WI38 (cell line): ENCODE results near the gene CDK15.
"Not testable (repeated sequence)": the region's sequence is repeated elsewhere in the genome, so short reads cannot be mapped to it uniquely, and the experiment has no call there.

Experiments
- H3K4me3 ChIP-seq: 2 replicates; pipeline ENCODE4 v1.5.1; 2011; ENCODE audit warnings: low read depth, mild to moderate bottlenecking, control low read depth, low read length
- TF ChIP-seq, protein P1 (sequence below): IDR thresholded peaks from 2 replicates; pipeline ENCODE4 v1.5.1; 2012; ENCODE audit warnings: low read depth, mild to moderate bottlenecking, control low read depth, low read length

The CDK15 gene

GRCh38 chr2:201806442-201807170, at the start of gene CDK15:
Gene CDK15 (plus strand): TSS chr2:201806537. CDS start chr2:201806665, 128 bp downstream.
- TF ChIP-seq, protein P1, sequence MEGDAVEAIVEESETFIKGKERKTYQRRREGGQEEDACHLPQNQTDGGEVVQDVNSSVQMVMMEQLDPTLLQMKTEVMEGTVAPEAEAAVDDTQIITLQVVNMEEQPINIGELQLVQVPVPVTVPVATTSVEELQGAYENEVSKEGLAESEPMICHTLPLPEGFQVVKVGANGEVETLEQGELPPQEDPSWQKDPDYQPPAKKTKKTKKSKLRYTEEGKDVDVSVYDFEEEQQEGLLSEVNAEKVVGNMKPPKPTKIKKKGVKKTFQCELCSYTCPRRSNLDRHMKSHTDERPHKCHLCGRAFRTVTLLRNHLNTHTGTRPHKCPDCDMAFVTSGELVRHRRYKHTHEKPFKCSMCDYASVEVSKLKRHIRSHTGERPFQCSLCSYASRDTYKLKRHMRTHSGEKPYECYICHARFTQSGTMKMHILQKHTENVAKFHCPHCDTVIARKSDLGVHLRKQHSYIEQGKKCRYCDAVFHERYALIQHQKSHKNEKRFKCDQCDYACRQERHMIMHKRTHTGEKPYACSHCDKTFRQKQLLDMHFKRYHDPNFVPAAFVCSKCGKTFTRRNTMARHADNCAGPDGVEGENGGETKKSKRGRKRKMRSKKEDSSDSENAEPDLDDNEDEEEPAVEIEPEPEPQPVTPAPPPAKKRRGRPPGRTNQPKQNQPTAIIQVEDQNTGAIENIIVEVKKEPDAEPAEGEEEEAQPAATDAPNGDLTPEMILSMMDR = no peak
- peak within 1 kb of the TSS; percentile 55 for H3K4me3 ChIP-seq

DNA sequence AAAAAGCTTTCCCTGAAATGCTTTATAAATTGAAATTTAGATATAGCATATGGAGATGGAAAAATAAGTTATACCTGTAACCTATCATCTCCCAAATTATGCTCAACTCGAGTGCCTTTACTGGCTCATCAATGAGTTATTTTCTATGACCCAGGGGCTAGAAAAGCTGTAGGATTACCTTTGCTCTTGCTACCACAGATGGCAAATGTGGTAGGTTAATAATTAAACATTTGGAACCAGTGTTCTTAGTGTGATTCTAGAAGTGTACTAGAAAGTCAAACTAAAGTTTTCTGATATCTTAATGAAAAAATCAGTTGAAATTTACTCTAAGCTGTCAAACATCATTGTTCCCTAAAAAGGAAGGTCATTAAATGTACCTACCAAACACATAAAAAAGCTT, 48.1 kb upstream of the CDK15 start:
- H3K4me3 ChIP-seq = no peak overlapping the region
- TF ChIP-seq, protein P1 = no peak

GRCh38 chr2:201758873-201759272, 47.5 kb upstream of the CDK15 start:
- no peak overlapping the region for H3K4me3 ChIP-seq

GRCh38 chr2:201759567-201759966, 46.8 kb upstream of the CDK15 start:
- H3K4me3 ChIP-seq = no peak overlapping the region
- TF ChIP-seq, protein P1 = no peak

More at GRCh38 chr2:201758873-201759272, 47.5 kb upstream of the CDK15 start:
- TF ChIP-seq, protein P1 = no peak

DNA sequence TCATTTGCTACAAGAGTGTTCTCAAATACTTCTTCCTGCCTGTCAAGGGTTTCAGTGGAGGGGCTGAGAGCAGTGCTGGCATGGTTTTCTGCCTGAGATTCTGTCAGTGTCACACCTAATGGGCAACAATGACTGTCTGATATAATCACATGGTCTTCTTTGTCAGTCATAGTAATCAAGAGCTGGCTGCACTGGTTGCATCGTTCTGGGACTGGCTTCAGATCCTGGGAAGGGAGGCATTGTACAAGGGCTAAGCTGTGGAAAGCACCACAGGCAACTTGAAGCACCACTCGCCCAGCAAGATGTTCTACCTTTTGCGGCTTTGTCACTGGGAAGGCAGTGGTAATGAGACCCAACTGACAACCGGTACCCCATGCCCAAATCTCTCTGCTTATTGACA, 45.2 kb upstream of the CDK15 start:
- H3K4me3 ChIP-seq = no peak overlapping the region
- TF ChIP-seq, protein P1 = no peak

- not testable (repeated sequence) for H3K4me3 ChIP-seq
Measured at GRCh38 chr2:201764469-201764868, 41.9 kb upstream of the CDK15 start.

GRCh38 chr2:201765799-201766198, 40.5 kb upstream of the CDK15 start:
- no peak overlapping the region for H3K4me3 ChIP-seq
- TF ChIP-seq, protein P1 = no peak

GRCh38 chr2:201768918-201769317, 37.4 kb upstream of the CDK15 start:
- H3K4me3 ChIP-seq = no peak overlapping the region
- TF ChIP-seq, protein P1 = no peak
